HFFc6 (cell line): Measurements from ENCODE around the gene DTX3. TPM values are rescaled to one million over a fixed set of nuclear protein-coding genes. Genes with fewer than 3 reads are reported as not detected.
A peak's percentile ranks its signal among the peaks of the same experiment; 100 is the strongest.

ENCODE experiments used
- DNase-seq: peaks from one replicate; pipeline ENCODE4 v3.0.0-alpha.2; 2018
- H3K27ac Mint-ChIP-seq: 2 replicates; pipeline ENCODE4 v1.8.0; 2020; ENCODE audit warnings: mild to moderate bottlenecking, mixed read lengths
- H3K27me3 Mint-ChIP-seq: 2 replicates; pipeline ENCODE4 v1.8.0; 2021; ENCODE audit warnings: mild to moderate bottlenecking, moderate library complexity, mixed read lengths; ENCODE audit not compliant: insufficient read depth
- H3K36me3 Mint-ChIP-seq: 2 replicates; pipeline ENCODE4 v1.8.0; 2021; ENCODE audit warnings: low read depth, mixed read lengths
- H3K4me1 Mint-ChIP-seq: 2 replicates; pipeline ENCODE4 v1.8.0; 2020; ENCODE audit warnings: low read depth, mixed read lengths
- H3K4me3 Mint-ChIP-seq: 2 replicates; pipeline ENCODE4 v1.8.0; 2020; ENCODE audit warnings: mild to moderate bottlenecking, moderate library complexity, mixed read lengths
- H3K9me3 Mint-ChIP-seq: 2 replicates; pipeline ENCODE4 v1.8.0; 2020; ENCODE audit warnings: mild to moderate bottlenecking, mixed read lengths
- total RNA-seq, 6 experiments: library from RNA; stranded (reverse); fragmentation: NEBNext Ultra II Directional; extraction: Animal tissue kit (Norgen Biotek cat#: 25700); gene quantifications; 2 replicates in 1 of 6; 3 replicates in 5 of 6; pipeline ENCODE4 v1.2.3, GENCODE V29; 2021
- TF ChIP-seq, protein P1 (sequence below): fragments of 200-600 bp; sonication (generic); IDR thresholded peaks from 2 replicates; pipeline ENCODE4 v1.5.0; 2021; ENCODE audit warnings: antibody characterized with exemption, mild to moderate bottlenecking

The DTX3 gene
- total RNA-seq, 6 experiments from 2014 or later: 17.7 to 21.0 (median 19.2) TPM

DNA sequence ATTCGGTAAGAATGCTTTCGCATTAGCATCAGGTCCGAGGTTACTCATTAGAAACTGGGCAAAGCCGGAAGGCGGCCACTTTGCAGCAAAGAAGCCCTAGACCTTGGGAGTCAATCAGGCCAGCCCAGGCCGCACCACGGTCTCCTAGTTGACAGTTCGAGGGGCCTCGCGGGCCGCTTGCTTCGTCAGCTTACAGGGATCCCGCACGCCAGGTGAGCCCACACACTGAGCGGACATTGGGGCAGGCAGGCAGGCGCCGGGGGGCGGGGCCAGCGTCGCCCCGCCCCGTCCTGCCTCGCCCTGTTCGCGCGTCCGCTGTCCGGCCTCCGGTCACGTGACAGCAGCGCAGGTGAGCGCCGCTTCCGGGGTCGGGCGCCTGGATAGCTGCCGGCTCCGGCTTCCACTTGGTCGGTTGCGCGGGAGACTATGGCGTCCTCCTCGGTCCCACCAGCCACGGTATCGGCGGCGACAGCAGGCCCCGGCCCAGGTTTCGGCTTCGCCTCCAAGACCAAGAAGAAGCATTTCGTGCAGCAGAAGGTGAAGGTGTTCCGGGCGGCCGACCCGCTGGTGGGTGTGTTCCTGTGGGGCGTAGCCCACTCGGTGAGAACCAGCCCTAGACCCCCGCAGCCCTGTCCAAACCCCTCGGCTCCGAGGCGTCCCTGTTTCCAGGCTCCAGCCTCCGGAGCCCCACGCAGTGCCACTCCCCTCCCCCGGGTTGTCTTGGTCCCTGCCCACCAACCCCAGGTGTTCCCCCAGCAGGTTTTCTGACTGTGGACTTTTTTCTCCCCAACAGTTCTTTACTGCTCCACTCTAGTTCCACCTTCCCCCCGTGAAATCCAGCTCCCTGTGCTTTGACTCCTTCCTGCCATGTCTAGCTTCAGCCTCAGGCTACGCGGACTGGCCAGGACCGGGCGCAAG, 13.5 kb upstream of the DTX3 start, which contains the start of gene PIP4K2C:
TSS of gene PIP4K2C (plus strand) at position 329 of the 918 bp plus-strand sequence. CDS start at position 427, 98 bp downstream.
- H3K4me3 Mint-ChIP-seq: peak within 1 kb of the TSS; percentile 92
- H3K27ac Mint-ChIP-seq: peak within 1 kb of the TSS; percentile 40; the same call in 1 of the 2 replicates
- H3K9me3 Mint-ChIP-seq: no peaks in the 10 kb centered on the region
- peaks cover 26% of the 10 kb centered on the region for H3K4me1 Mint-ChIP-seq
- TF ChIP-seq, protein P1, sequence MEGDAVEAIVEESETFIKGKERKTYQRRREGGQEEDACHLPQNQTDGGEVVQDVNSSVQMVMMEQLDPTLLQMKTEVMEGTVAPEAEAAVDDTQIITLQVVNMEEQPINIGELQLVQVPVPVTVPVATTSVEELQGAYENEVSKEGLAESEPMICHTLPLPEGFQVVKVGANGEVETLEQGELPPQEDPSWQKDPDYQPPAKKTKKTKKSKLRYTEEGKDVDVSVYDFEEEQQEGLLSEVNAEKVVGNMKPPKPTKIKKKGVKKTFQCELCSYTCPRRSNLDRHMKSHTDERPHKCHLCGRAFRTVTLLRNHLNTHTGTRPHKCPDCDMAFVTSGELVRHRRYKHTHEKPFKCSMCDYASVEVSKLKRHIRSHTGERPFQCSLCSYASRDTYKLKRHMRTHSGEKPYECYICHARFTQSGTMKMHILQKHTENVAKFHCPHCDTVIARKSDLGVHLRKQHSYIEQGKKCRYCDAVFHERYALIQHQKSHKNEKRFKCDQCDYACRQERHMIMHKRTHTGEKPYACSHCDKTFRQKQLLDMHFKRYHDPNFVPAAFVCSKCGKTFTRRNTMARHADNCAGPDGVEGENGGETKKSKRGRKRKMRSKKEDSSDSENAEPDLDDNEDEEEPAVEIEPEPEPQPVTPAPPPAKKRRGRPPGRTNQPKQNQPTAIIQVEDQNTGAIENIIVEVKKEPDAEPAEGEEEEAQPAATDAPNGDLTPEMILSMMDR: no peak
- DNase-seq: peak; percentile 22
- H3K36me3 Mint-ChIP-seq: no peaks in the 10 kb centered on the region
- no peaks in the 10 kb centered on the region; the same call in 1 of the 2 replicates for H3K27me3 Mint-ChIP-seq

- peak overlapping the region; percentile 40; the same call in 1 of the 2 replicates for H3K27ac Mint-ChIP-seq
- no peaks in the 10 kb centered on the region for H3K9me3 Mint-ChIP-seq
- peaks cover 26% of the 10 kb centered on the region for H3K4me1 Mint-ChIP-seq
- H3K27me3 Mint-ChIP-seq: no peaks in the 10 kb centered on the region; the same call in 1 of the 2 replicates
- H3K4me3 Mint-ChIP-seq: peak overlapping the region; percentile 92
- H3K36me3 Mint-ChIP-seq: no peaks in the 10 kb centered on the region
- TF ChIP-seq, protein P1: no peak
- no peak for DNase-seq
Observed at GRCh38 chr12:57591782-57592325, 12.8 kb upstream of the DTX3 start.

GRCh38 chr12:57592551-57593165, 12.0 kb upstream of the DTX3 start:
- TF ChIP-seq, protein P1: no peak
- peaks cover 26% of the 10 kb centered on the region for H3K4me1 Mint-ChIP-seq
- H3K27ac Mint-ChIP-seq: no peak overlapping the region
- H3K9me3 Mint-ChIP-seq: no peaks in the 10 kb centered on the region
- H3K27me3 Mint-ChIP-seq: no peaks in the 10 kb centered on the region; the same call in 1 of the 2 replicates
- H3K36me3 Mint-ChIP-seq: no peaks in the 10 kb centered on the region
- H3K4me3 Mint-ChIP-seq: peak overlapping the region; percentile 92
- no peak for DNase-seq

DNA sequence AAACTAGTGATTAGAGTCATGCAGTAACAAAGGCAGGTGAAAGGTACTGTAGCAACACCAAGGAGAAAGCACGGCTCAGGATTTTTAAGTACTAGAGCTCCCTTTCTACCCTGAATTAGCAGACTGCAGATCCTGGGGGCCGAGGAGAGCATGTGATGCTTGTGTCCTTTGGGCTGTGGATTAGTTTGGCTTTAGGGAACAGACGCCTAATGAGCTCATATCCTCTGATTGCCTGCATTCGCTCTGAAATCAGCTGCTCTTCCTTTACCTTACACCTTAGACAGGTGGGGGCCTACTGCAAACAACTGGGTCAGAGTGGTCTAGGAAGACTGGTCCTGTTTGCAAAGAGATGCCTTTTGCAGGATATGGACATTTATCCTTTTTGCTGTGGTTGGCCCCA, 11.4 kb upstream of the DTX3 start:
- Mint-ChIP-seq H3K4me3 (no peak overlapping the region), H3K27me3 (no peaks in the 10 kb centered on the region; the same call in 1 of the 2 replicates), H3K9me3 (no peaks in the 10 kb centered on the region), H3K27ac (no peak overlapping the region), H3K36me3 (no peaks in the 10 kb centered on the region), H3K4me1 (peaks cover 26% of the 10 kb centered on the region)
- no peak for DNase-seq
- TF ChIP-seq, protein P1: no peak

- no peak for DNase-seq
- peaks cover 14% of the 10 kb centered on the region for H3K4me1 Mint-ChIP-seq
- H3K36me3 Mint-ChIP-seq: no peaks in the 10 kb centered on the region; the same call in 1 of the 2 replicates
- H3K27me3 Mint-ChIP-seq: no peaks in the 10 kb centered on the region; the same call in 1 of the 2 replicates
- no peak overlapping the region for H3K27ac Mint-ChIP-seq
- no peak overlapping the region for H3K4me3 Mint-ChIP-seq
- TF ChIP-seq, protein P1: no peak
- no peaks in the 10 kb centered on the region for H3K9me3 Mint-ChIP-seq
Observed at GRCh38 chr12:57600395-57600794, 4.2 kb upstream of the DTX3 start.
